Upper lobe of left lung (tissue), 4 donors: ENCODE results near the gene EPHB1.

Experiments used
- CTCF ChIP-seq, 6 experiments: fragments of 450-650 bp in 4 of 6; fragments of 200-600 bp in 2 of 6; sonication (generic) in 2 of 6; IDR thresholded peaks; one replicate each; pipeline ENCODE4 v1.5.1; 2016 to 2019; ENCODE audit warnings: antibody characterized with exemption in 6 of 6
- POLR2A ChIP-seq, 4 donors: fragments of 450-650 bp; IDR thresholded peaks; one replicate each; pipeline ENCODE4 v1.5.1; 2016 to 2017; ENCODE audit warnings: antibody characterized with exemption in 4 of 4, mild to moderate bottlenecking in 2 of 4
- POLR2AphosphoS5 ChIP-seq, 2 donors: sonication (generic); formaldehyde crosslinking; IDR thresholded peaks; one replicate each; pipeline ENCODE4 v1.5.1; 2017; ENCODE audit warnings: antibody characterized with exemption in 2 of 2

GRCh38 chr3:135182364-135182998 lies 387.4 kb downstream of the EPHB1 start:
- TF ChIP-seq CTCF (IDR thresholded peaks at IDR 0.05): no peak
- no peak for TF ChIP-seq POLR2A (IDR thresholded peaks at IDR 0.05)
- no peak for TF ChIP-seq POLR2AphosphoS5 (IDR thresholded peaks at IDR 0.05)
